IPS DF 19.7 (cell line): ENCODE data around the gene PCDHGA3.
"Not testable (repeated sequence)": the region's sequence is repeated elsewhere in the genome, so short reads cannot be mapped to it uniquely, and the experiment has no call there.

Experiments
- DNase-seq: peaks from one replicate; pipeline ENCODE4 v3.0.0-alpha.2; 2013; ENCODE audit warnings: low read depth, low spot score

The PCDHGA3 gene

GRCh38 chr5:141343242-141343952, at the start of gene PCDHGA3:
PCDHGA3 (plus strand) TSS chr5:141343829; CDS start chr5:141344034, 205 bp downstream.
- DNase-seq = no peak

- DNase-seq = no peak
Observed at GRCh38 chr5:141298376-141298775, 45.3 kb upstream of the PCDHGA3 start.

GRCh38 chr5:141303756-141304155, 39.9 kb upstream of the PCDHGA3 start, which contains the start of gene SLC25A2:
SLC25A2 (minus strand) TSS chr5:141304049; CDS start chr5:141303865, 184 bp downstream.
- no peak for DNase-seq

GRCh38 chr5:141306630-141307029, 37.0 kb upstream of the PCDHGA3 start:
- no peak for DNase-seq

GRCh38 chr5:141313711-141314110, 29.9 kb upstream of the PCDHGA3 start:
- DNase-seq = no peak

- DNase-seq = not testable (repeated sequence)
Observed at GRCh38 chr5:141316963-141317362, 26.7 kb upstream of the PCDHGA3 start.

GRCh38 chr5:141319202-141319601, 24.4 kb upstream of the PCDHGA3 start:
- DNase-seq = no peak

- no peak for DNase-seq
Observed at GRCh38 chr5:141319699-141320098, 23.9 kb upstream of the PCDHGA3 start.

- peak; percentile 82 for DNase-seq
Observed at GRCh38 chr5:141320225-141321169, 23.1 kb upstream of the PCDHGA3 start, which contains the start of gene TAF7. TAF7 (minus strand) TSS chr5:141320784; CDS start chr5:141320044, 740 bp downstream.

- DNase-seq = no peak
Observed at GRCh38 chr5:141322261-141322660, 21.4 kb upstream of the PCDHGA3 start.

- DNase-seq = no peak
Observed at GRCh38 chr5:141326088-141326854, 17.4 kb upstream of the PCDHGA3 start.

GRCh38 chr5:141328231-141328630, 15.4 kb upstream of the PCDHGA3 start:
- no peak for DNase-seq

- DNase-seq = no peak
Observed at GRCh38 chr5:141330299-141331080, 13.1 kb upstream of the PCDHGA3 start, which contains the start of gene PCDHGA1. PCDHGA1 (plus strand) TSS chr5:141330514.

GRCh38 chr5:141332571-141332970, 11.1 kb upstream of the PCDHGA3 start:
- DNase-seq = not testable (repeated sequence)

GRCh38 chr5:141338538-141339306, 4.9 kb upstream of the PCDHGA3 start, which contains the start of gene PCDHGA2:
PCDHGA2 (plus strand) TSS chr5:141338760.
- DNase-seq = no peak

GRCh38 chr5:141340781-141341354, 2.8 kb upstream of the PCDHGA3 start:
- DNase-seq = not testable (repeated sequence)

GRCh38 chr5:141342773-141343172, 856 bp upstream of the PCDHGA3 start:
- DNase-seq = no peak

- no peak for DNase-seq
Observed at GRCh38 chr5:141343953-141344463, 379 bp downstream of the PCDHGA3 start.

- DNase-seq = no peak
Observed at GRCh38 chr5:141345327-141345726, 1.7 kb downstream of the PCDHGA3 start.
